A673 (cell line): ENCODE results near the gene DNAH8. TPM values are rescaled to one million over a fixed set of nuclear protein-coding genes. Genes with fewer than 3 reads are reported as not detected.

Experiments
- BruUV-seq: library from RNA; stranded (reverse); fragments of 400-500 nt; replicated peaks from 2 replicates; lab custom pipeline; 2021; lab: Mats Ljungman, UMichigan
- CTCF ChIA-PET: fragments of 300-600 bp; sonication (Branson Sonifier 250); formaldehyde crosslinking; loops from one replicate; lab custom pipeline; 2022; ENCODE audit warnings: antibody characterized with exemption; lab: Charles Lee
- POLR2A ChIA-PET: fragments of 300-600 bp; sonication (Branson Sonifier 250); formaldehyde crosslinking; loops from one replicate; lab custom pipeline; 2022; ENCODE audit warnings: antibody characterized with exemption; ENCODE audit not compliant: low non-redundant PET; lab: Charles Lee
- DNase-seq: peaks from one replicate; pipeline ENCODE4 v3.0.0-alpha.2; 2015; ENCODE audit warnings: low spot score
- H3K27ac ChIP-seq: fragments of 200-600 bp; sonication (generic); 2 replicates; pipeline ENCODE4 v1.5.1; 2016; ENCODE audit warnings: mixed run types, low read depth, mild to moderate bottlenecking, mixed read lengths, antibody characterized with exemption, low read length; ENCODE audit not compliant: poor library complexity, severe bottlenecking
- H3K27me3 ChIP-seq: fragments of 200-600 bp; sonication (generic); replicated peaks from 2 replicates; pipeline ENCODE4 v1.6.1; 2017; ENCODE audit warnings: mixed run types, low read depth, mild to moderate bottlenecking, mixed read lengths, antibody characterized with exemption, low read length; ENCODE audit not compliant: insufficient read depth, poor library complexity
- H3K36me3 ChIP-seq: fragments of 200-600 bp; sonication (generic); 2 replicates; pipeline ENCODE4 v1.6.1; 2016; ENCODE audit warnings: mixed run types, mild to moderate bottlenecking, mixed read lengths, antibody characterized with exemption, low read length; ENCODE audit not compliant: insufficient read depth, poor library complexity, severe bottlenecking
- H3K4me1 ChIP-seq: fragments of 200-600 bp; sonication (generic); 2 replicates; pipeline ENCODE4 v1.6.1; 2017; ENCODE audit warnings: mixed run types, mild to moderate bottlenecking, mixed read lengths, antibody characterized with exemption, low read length; ENCODE audit not compliant: insufficient read depth, poor library complexity, severe bottlenecking
- H3K4me3 ChIP-seq: fragments of 200-600 bp; sonication (generic); 2 replicates; pipeline ENCODE4 v1.5.1; 2016; ENCODE audit warnings: low read depth, mixed run types, mild to moderate bottlenecking, mixed read lengths, low read length; ENCODE audit not compliant: poor library complexity, severe bottlenecking
- H3K9me3 ChIP-seq: fragments of 200-600 bp; sonication (generic); 2 replicates; pipeline ENCODE4 v1.6.1; 2016; ENCODE audit warnings: mixed run types, low read depth, mild to moderate bottlenecking, mixed read lengths, antibody characterized with exemption, low read length; ENCODE audit not compliant: poor library complexity, severe bottlenecking
- CTCF ChIP-seq: fragments of 300-800, 200-600 bp; sonication (generic); conservative IDR thresholded peaks from 2 replicates; pipeline ENCODE4 v1.5.1; 2017; ENCODE audit warnings: low read depth, mild to moderate bottlenecking, antibody characterized with exemption, low read length, moderate library complexity, mixed read lengths
- EZH2 ChIP-seq: fragments of 200-600 bp; sonication (generic); IDR thresholded peaks from 2 replicates; pipeline ENCODE4 v1.6.1; 2017; ENCODE audit warnings: borderline replicate concordance, low read depth, mild to moderate bottlenecking, mixed read lengths, antibody characterized with exemption, low read length; ENCODE audit not compliant: poor library complexity, severe bottlenecking
- intact Hi-C: fragments of 100-400 bp; cut with micrococcal nuclease; formaldehyde crosslinking; loops from one replicate; pipeline ENCODE4 v1.10.0; 2022; ENCODE audit not compliant: unreplicated experiment
- total RNA-seq: library from RNA; stranded (reverse); gene quantifications from 2 replicates; pipeline ENCODE4 v1.2.3, GENCODE V29; 2021

The DNAH8 gene
- total RNA-seq, 1 experiment from 2014 or later: not detected

DNA sequence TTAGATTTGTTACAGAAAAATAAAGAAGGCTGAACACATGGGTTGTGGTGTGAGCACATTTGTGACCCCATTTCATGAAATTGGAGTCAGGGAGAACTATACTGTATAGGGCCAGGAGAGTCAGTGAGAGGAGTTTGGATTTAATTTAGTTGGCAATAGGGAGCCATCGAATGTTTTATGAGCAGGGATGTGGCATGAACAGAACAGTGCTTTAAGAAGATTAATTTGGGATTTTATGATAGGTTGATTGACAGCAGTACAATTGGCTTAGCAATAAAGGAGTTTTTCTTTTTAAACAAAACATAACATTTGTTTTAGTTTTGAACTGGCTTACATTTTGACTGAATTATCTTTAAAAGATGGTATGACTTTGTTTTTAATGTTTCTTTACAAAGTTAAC, 227.9 kb downstream of the DNAH8 start:
- TF ChIP-seq CTCF (no peak), EZH2 (no peak)
- no peak overlapping the region for H3K27ac ChIP-seq
- H3K4me1 ChIP-seq: no peaks in the 10 kb centered on the region
- no TSS peak for BruUV-seq
- ChIA-PET POLR2A (no interaction called here), CTCF (no interaction called here)
- intact Hi-C loops: no loop called here
- H3K9me3 ChIP-seq: no peaks in the 10 kb centered on the region
- no peaks in the 10 kb centered on the region for H3K36me3 ChIP-seq
- H3K27me3 ChIP-seq: no peaks in the 10 kb centered on the region
- H3K4me3 ChIP-seq: no peak overlapping the region
- no peak for DNase-seq

DNA sequence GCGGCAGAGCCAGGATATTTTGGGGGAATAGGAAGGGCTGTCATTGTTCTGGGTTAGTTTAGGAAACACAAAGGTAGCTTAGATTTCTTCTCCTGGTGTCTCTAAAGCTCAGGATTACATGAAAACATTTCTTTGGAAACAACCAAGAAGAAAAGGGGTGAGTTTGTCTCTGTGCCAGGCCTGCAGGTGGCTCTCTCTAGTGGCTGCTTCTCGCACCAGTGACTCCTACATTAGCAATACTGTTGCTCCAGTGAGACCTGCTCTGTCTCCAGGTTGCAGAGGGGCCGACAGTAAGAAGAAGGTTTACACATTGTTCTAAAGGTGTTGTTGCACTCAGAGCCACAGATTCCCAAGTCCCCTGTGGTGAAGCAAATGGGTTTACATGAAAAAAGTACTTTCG, 228.9 kb downstream of the DNAH8 start:
- H3K27me3 ChIP-seq: no peaks in the 10 kb centered on the region
- no peak for TF ChIP-seq EZH2
- peak; percentile 34; the same call in 1 of the 2 replicates for TF ChIP-seq CTCF
- H3K27ac ChIP-seq: no peak overlapping the region
- BruUV-seq: no TSS peak
- H3K36me3 ChIP-seq: no peaks in the 10 kb centered on the region
- ChIA-PET POLR2A (no interaction called here), CTCF (no interaction called here)
- no peaks in the 10 kb centered on the region for H3K4me1 ChIP-seq
- no peak overlapping the region for H3K4me3 ChIP-seq
- intact Hi-C loops: no loop called here
- H3K9me3 ChIP-seq: no peaks in the 10 kb centered on the region
- no peak for DNase-seq

DNA sequence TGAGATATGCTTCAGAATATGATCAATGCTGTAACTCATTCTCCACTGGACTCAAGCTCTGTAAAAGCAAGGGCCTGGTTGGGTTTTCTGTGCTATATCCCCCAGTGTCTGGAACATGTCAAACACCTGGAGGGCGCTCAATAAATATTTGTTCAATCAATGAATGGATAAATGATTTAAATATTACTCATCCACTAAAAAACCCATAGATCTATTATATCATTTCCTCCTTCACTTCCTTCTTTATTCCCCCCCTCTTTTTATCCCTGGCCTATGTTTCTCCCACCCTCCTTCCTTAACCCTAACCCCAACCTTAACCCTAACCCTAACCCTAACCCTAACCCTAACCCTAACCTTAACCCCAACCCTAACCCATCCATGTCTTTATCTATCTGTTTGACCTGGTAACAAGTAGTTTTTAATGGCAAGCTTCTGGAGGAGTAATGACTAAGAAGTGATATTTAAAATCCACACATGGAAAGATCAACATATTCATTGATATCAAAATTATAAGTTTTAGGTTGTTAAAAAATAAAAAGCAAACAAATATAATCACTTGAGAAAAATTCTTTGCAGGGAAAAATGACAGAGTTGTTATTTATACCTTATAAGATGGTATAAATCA, 229.7 kb downstream of the DNAH8 start:
- CTCF ChIA-PET: no interaction called here

More for the DNA sequence above, 229.7 kb downstream of the DNAH8 start:
- Histone ChIP-seq H3K9me3 (no peaks in the 10 kb centered on the region), H3K27me3 (no peaks in the 10 kb centered on the region), H3K27ac (no peak overlapping the region), H3K4me1 (no peaks in the 10 kb centered on the region), H3K4me3 (no peak overlapping the region), H3K36me3 (no peaks in the 10 kb centered on the region)
- POLR2A ChIA-PET: no interaction called here
- DNase-seq: no peak
- no peak for TF ChIP-seq EZH2
- TF ChIP-seq CTCF: no peak
- no TSS peak for BruUV-seq
- intact Hi-C loops: no loop called here
